GM03348 (cell line): Measurements from ENCODE around the gene GARIN5B.

ENCODE experiments used
- DNase-seq: peaks from one replicate; pipeline ENCODE4 v3.0.0; 2012; ENCODE audit warnings: low spot score

Gene GARIN5B

GRCh38 chr19:55389386-55390317 lies 26.6 kb upstream of the GARIN5B start:
- no peak for DNase-seq

- no peak for DNase-seq
These were observed 24.9 kb upstream of the GARIN5B start for GRCh38 chr19:55387736-55388497.

GRCh38 chr19:55386493-55386971 lies 23.5 kb upstream of the GARIN5B start:
- DNase-seq = no peak

- peak; percentile 97 for DNase-seq
These were observed 22.8 kb upstream of the GARIN5B start, which contains the start of gene RPL28 for GRCh38 chr19:55385724-55386492. Gene RPL28 (plus strand): TSS chr19:55385932. CDS start chr19:55386358, 426 bp downstream.

GRCh38 chr19:55384920-55385723 lies 22.1 kb upstream of the GARIN5B start:
- peak; percentile 95 for DNase-seq

GRCh38 chr19:55384131-55384919 lies 21.3 kb upstream of the GARIN5B start, which contains the start of gene TMEM238:
Gene TMEM238 (minus strand): TSS chr19:55384292. CDS start chr19:55384259, 33 bp downstream.
- no peak for DNase-seq

- DNase-seq = peak; percentile 84
These were observed 20.4 kb upstream of the GARIN5B start for GRCh38 chr19:55383279-55384130.

GRCh38 chr19:55382522-55383054 lies 19.5 kb upstream of the GARIN5B start:
- DNase-seq = no peak

GRCh38 chr19:55382013-55382412 lies 19.0 kb upstream of the GARIN5B start:
- no peak for DNase-seq

- no peak for DNase-seq
These were observed 16.1 kb upstream of the GARIN5B start for GRCh38 chr19:55379174-55379573.

- DNase-seq = no peak
These were observed 14.5 kb upstream of the GARIN5B start for GRCh38 chr19:55377356-55378131.

- no peak for DNase-seq
These were observed 13.3 kb upstream of the GARIN5B start, which contains the start of gene TMEM190 for GRCh38 chr19:55376241-55376933. Gene TMEM190 (plus strand): TSS chr19:55376826. CDS start chr19:55376854, 28 bp downstream.

- peak; percentile 73 for DNase-seq
These were observed 11.1 kb upstream of the GARIN5B start for GRCh38 chr19:55373993-55374757.

- no peak for DNase-seq
These were observed 10.4 kb upstream of the GARIN5B start for GRCh38 chr19:55373306-55373992.

- DNase-seq = no peak
These were observed 9.4 kb upstream of the GARIN5B start for GRCh38 chr19:55372316-55373081.
